HUES48 (cell line): ENCODE measurements around the gene ADGRF1.

Experiments
- H3K27ac ChIP-seq: one replicate; pipeline ENCODE4 v1.7.0; 2013; ENCODE audit warnings: low read depth, low read length, inconsistent platforms
- H3K27me3 ChIP-seq: 2 replicates; pipeline ENCODE4 v1.6.1; 2013; ENCODE audit warnings: mild to moderate bottlenecking, low read length; ENCODE audit not compliant: control insufficient read depth, insufficient read depth
- H3K36me3 ChIP-seq: 2 replicates; pipeline ENCODE4 v1.6.1; 2013; ENCODE audit warnings: low read length; ENCODE audit not compliant: control insufficient read depth, insufficient read depth
- H3K4me1 ChIP-seq: 2 replicates; pipeline ENCODE4 v1.6.1; 2013; ENCODE audit warnings: mild to moderate bottlenecking, low read length; ENCODE audit not compliant: control insufficient read depth, insufficient read depth
- H3K4me3 ChIP-seq: 2 replicates; pipeline ENCODE4 v1.5.1; 2013; ENCODE audit warnings: mild to moderate bottlenecking, low read depth, low read length
- H3K9ac ChIP-seq: 2 replicates; pipeline ENCODE4 v1.6.1; 2013; ENCODE audit warnings: mild to moderate bottlenecking, low read depth, low read length, moderate library complexity
- H3K9me3 ChIP-seq: 2 replicates; pipeline ENCODE4 v1.6.1; 2013; ENCODE audit warnings: low read length; ENCODE audit not compliant: control insufficient read depth, insufficient read depth

Gene ADGRF1

DNA sequence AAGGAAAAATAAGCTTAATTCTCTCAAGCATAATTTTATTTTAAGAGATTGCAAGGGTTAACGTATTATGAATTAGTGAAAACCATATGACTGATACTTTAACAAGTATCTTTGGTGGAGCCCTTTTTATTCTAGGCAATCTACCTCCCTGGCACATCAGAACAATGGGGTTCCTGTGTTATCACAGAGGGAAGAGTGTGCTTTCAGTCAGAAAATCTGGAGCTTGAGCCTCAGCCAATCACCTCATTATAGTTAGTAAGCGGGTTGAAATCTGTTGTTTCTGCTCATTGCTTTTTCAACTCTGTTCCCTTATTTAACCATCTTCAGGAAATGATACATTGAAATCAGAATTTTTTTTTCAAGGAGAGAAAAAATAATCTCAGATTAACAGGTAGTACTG lies 391 bp downstream of the ADGRF1 start:
- H3K9ac ChIP-seq = no peak overlapping the region

DNA sequence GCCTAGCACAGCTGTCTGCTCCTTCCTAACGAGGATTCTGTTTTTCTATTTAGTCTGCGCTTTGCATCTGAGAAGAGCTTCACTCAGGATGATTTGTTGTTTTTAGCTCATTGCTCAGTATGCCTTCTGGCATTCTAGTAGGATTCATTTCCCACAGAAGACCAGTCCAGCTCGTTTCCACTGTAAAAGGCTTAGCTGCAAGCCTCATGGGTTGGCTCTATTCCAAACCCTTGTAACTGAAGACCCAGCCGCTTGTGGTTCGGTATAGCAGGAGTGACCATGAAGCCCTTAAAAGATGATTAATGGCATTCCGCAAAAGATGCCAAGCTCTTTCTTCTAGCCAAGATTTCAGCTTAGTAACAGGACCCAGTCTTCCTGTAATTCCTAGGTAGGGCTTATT lies 7.2 kb downstream of the ADGRF1 start:
- Histone ChIP-seq H3K4me1 (peaks cover 16% of the 10 kb centered on the region), H3K36me3 (no peaks in the 10 kb centered on the region), H3K4me3 (no peak overlapping the region), H3K27me3 (no peaks in the 10 kb centered on the region), H3K9me3 (no peaks in the 10 kb centered on the region), H3K9ac (no peak overlapping the region), H3K27ac (no peak overlapping the region)

More for the DNA sequence above, 391 bp downstream of the ADGRF1 start:
- Histone ChIP-seq H3K27me3 (no peaks in the 10 kb centered on the region), H3K4me1 (peaks cover 23% of the 10 kb centered on the region), H3K36me3 (no peaks in the 10 kb centered on the region), H3K9me3 (no peaks in the 10 kb centered on the region), H3K4me3 (no peak overlapping the region), H3K27ac (no peak overlapping the region)

DNA sequence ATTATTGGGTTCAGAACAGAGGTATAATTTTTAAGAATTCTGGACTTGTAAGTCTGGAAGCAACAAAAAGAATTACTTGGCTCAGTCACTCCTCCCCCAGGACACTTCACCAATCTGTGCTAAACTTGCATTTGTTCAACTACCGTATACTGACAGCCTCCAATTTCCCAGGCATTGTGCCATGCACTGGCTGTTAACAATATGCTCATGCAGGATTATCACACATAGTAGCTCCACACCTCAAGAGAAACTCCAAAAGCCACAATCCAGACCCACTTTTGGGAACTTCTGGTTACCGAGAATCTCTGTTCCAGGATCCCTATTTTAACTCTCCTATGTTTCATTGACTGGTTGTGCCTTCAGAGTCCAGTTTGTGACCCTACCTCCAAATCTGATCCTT lies 7.7 kb downstream of the ADGRF1 start:
- Histone ChIP-seq H3K4me1 (peaks cover 16% of the 10 kb centered on the region), H3K36me3 (no peaks in the 10 kb centered on the region), H3K27ac (no peak overlapping the region), H3K4me3 (no peak overlapping the region), H3K9me3 (no peaks in the 10 kb centered on the region), H3K27me3 (no peaks in the 10 kb centered on the region), H3K9ac (no peak overlapping the region)

DNA sequence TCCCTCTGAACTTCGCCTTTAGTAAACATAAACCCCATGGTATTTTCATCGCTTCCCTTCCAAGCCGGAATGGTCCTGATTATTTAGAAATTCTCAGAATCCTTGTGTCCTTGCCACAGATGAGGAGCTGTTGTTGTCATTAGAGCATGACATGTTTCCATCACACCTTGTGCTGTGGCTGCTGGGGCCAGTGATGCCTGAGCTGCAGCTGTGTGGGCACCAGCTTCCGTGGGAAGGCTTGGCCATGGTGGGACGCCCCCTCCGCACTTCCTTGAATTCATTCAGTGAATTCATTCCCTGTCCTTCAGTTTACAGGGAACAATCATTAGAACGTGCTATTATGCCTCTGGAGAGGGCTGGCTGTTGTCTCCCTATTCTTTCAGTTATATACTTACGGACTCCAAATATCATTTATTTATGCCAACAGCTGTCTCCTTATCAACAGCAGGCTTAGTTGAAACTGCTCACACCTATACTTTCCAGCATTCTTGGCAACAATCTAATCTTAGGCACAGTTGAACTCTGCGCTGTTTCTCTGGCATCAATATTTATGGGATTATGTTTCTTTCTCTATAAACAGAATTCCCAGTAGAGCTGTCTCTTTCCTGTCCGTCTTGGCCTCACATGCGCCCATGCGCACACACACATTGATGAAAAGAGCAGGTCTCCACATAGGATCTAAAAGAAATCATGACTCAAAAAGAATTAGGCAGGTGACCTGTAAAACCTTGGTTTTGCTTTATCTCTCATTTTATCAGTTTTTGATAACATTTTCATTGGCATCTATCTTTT lies 9.0 kb downstream of the ADGRF1 start:
- no peak overlapping the region for H3K9ac ChIP-seq
- H3K4me1 ChIP-seq = peaks cover 16% of the 10 kb centered on the region
- no peak overlapping the region for H3K27ac ChIP-seq
- H3K27me3 ChIP-seq = no peaks in the 10 kb centered on the region
- no peaks in the 10 kb centered on the region for H3K9me3 ChIP-seq
- no peak overlapping the region for H3K4me3 ChIP-seq
- H3K36me3 ChIP-seq = no peaks in the 10 kb centered on the region

DNA sequence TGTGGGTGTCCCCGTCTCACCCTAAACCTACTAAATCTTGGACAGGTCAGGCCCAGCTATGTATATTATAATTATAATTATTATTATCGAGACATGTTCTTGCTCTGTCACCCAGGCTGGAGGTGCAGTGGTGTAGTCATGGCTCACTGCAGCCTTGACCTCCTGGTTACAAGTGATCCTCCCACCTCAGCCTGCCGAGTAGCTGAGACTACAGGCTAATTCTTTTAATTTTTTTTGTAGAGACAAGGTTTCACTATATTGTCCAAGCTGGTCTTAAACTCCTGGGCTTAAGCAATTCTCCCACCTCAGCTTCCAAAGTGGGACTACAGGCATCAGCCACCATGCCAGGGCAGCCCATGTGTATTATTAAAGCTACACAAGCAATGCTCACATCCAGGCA lies 10.5 kb downstream of the ADGRF1 start:
- H3K4me1 ChIP-seq = peaks cover 16% of the 10 kb centered on the region
- H3K9ac ChIP-seq = no peak overlapping the region
- H3K27me3 ChIP-seq = no peaks in the 10 kb centered on the region
- no peaks in the 10 kb centered on the region for H3K36me3 ChIP-seq
- H3K9me3 ChIP-seq = no peaks in the 10 kb centered on the region
- H3K4me3 ChIP-seq = no peak overlapping the region
- H3K27ac ChIP-seq = no peak overlapping the region

DNA sequence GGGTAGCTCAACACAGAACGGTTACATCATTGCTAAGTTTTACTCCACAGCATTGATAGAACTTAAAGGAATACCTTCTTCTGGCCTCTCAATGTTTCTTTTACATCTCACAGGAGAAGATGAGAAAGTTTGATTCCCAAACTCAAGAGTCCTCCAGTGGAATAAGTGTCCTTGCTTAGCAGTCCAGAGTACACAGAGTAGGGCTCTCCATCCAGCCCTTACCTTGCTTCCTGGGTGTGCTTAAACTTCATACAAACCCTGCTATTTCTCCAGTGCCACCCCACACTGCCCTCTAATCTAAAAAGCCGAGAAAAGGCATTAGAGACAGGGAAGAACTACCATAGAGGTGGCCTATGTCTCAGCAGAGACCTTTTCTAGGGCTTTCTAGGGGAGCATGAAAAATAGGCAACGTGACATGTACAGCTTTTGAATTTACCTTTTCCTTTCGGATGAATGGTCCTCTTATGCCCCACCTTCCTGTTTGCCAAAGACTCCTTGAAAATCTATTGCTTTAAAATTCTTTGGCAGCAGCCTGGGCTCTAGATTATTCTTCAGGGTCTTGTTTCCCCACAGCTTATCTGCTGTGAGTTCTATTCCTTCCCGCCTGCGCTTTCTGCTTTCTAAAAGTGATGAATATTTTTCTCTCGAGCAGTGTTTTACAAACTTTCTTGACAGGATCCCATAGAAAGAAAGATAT lies 12.1 kb downstream of the ADGRF1 start:
- H3K36me3 ChIP-seq = no peaks in the 10 kb centered on the region
- H3K4me1 ChIP-seq = peaks cover 7% of the 10 kb centered on the region
- no peak overlapping the region for H3K4me3 ChIP-seq
- no peaks in the 10 kb centered on the region for H3K27me3 ChIP-seq
- H3K9me3 ChIP-seq = no peaks in the 10 kb centered on the region
- no peak overlapping the region for H3K27ac ChIP-seq
- H3K9ac ChIP-seq = no peak overlapping the region

DNA sequence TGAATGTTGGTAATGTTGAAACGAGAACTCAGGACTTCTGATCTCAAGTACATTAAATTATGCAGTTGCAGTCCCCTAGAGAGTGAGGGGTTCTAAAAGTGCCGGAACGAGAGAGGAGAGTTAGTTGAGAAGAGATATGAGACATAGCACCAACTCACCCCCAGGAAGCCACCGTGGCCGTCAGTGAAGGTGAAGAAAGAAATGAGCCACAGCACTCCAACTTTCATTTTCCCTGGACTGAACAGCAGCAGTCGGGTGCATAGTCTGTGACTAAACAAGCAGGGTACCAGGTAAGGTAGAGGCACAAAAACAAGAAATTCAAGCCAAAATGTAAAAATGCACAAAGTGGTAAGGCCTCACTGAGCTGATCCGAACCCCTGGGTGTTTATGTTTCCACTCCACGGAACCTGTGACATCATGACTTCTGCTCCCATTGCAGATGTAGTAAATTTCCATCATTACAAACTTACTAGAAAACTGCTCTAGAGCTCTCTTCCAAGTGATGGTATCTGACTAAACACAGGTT lies 13.2 kb downstream of the ADGRF1 start:
- H3K9ac ChIP-seq = no peak overlapping the region
- no peaks in the 10 kb centered on the region for H3K4me1 ChIP-seq
- no peak overlapping the region for H3K27ac ChIP-seq
- no peaks in the 10 kb centered on the region for H3K27me3 ChIP-seq
- no peaks in the 10 kb centered on the region for H3K9me3 ChIP-seq
- H3K36me3 ChIP-seq = no peaks in the 10 kb centered on the region
- H3K4me3 ChIP-seq = no peak overlapping the region

DNA sequence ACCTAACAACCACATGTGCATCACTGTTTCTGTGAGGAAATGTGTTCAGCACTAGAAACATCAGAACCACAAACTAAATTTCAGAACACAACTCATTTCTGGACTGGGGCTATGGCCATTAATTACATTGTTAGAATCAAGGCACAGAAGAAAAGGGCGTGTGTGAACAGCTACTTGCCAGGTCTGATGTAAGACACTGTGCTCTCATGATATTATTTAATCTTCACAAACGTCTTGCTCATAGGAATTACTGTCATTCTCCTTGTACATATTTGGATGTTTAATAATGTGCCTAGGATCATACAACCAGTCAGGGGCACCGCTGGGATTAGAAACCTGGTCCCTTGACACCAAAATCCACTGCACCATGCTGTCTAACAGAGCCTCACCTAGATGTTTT lies 14.8 kb downstream of the ADGRF1 start:
- Histone ChIP-seq H3K27ac (no peak overlapping the region), H3K9me3 (no peaks in the 10 kb centered on the region), H3K36me3 (no peaks in the 10 kb centered on the region), H3K27me3 (no peaks in the 10 kb centered on the region), H3K9ac (no peak overlapping the region), H3K4me3 (no peak overlapping the region), H3K4me1 (no peaks in the 10 kb centered on the region)

DNA sequence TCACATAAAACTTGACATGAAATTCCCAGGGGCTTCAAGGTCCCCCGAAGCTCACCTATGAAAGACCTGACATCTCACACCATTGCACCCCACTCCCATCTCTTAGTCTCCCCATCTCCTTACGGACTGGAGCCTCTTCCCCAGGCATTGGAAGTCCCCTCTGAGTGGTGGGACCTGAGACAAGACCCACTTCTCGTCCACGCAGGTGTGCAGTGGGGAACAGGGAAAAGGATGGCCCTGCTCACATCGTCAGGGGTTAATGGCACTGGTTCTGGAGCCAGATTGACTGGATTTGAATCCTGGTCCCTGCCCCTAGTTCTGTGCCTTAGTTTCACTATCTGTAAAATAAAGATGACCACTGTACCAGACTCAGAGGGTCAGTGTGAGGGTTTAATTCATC lies 15.5 kb downstream of the ADGRF1 start:
- Histone ChIP-seq H3K4me3 (no peak overlapping the region), H3K36me3 (no peaks in the 10 kb centered on the region), H3K4me1 (no peaks in the 10 kb centered on the region), H3K9me3 (no peaks in the 10 kb centered on the region), H3K9ac (no peak overlapping the region), H3K27ac (no peak overlapping the region), H3K27me3 (no peaks in the 10 kb centered on the region)

DNA sequence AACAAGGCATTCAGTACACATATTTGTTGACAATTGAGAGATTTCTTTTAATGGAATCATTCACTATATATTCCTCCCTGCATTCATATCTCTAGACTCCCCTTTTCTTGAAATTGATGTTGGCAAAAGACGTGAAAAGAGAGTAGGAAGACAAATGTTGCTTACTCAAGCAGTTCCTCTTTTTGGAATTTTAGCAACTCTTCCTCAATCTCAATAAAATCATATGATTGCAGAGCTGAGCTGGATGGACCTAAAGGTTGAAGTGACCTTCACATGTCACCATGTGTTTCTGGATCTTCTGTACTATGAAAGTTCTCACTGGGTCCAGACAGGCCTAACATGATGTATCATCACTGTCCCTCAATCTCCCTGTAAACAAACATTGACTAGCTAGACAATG lies 18.6 kb downstream of the ADGRF1 start:
- no peaks in the 10 kb centered on the region for H3K27me3 ChIP-seq
- no peaks in the 10 kb centered on the region for H3K9me3 ChIP-seq
- no peak overlapping the region for H3K27ac ChIP-seq
- H3K4me3 ChIP-seq = no peak overlapping the region
- H3K4me1 ChIP-seq = no peaks in the 10 kb centered on the region
- no peaks in the 10 kb centered on the region for H3K36me3 ChIP-seq
- H3K9ac ChIP-seq = no peak overlapping the region

DNA sequence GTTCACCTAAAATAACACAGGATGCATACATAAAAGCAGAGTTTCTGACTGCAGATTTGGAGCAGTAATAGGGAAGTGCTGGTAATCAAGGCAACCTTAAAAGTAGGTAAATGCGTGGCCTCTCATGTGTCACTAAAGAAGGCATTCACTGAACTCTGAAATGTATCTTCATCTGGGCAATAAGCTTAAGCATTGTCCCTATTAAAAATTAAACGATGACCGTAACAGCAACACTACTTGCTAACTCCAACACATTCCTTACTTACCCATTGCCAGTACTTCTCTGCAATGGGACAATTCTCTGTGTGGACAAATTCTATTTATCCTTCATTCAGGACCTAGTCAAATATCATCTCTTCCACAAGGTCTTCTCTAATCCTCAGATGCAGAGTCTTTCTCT lies 19.9 kb downstream of the ADGRF1 start:
- no peak overlapping the region for H3K4me3 ChIP-seq
- H3K9ac ChIP-seq = no peak overlapping the region
- no peak overlapping the region for H3K27ac ChIP-seq
- no peaks in the 10 kb centered on the region for H3K27me3 ChIP-seq
- no peaks in the 10 kb centered on the region for H3K9me3 ChIP-seq
- no peaks in the 10 kb centered on the region for H3K36me3 ChIP-seq
- no peaks in the 10 kb centered on the region for H3K4me1 ChIP-seq
